NB4 (cell line): ENCODE measurements around the gene GTSE1.

Source experiments
- CTCF ChIP-seq: IDR thresholded peaks from one replicate; pipeline ENCODE4 v1.5.1; 2012; ENCODE audit warnings: low read depth, low read length
- MYC ChIP-seq: IDR thresholded peaks from 2 replicates; pipeline ENCODE4 v1.6.1; 2011; ENCODE audit warnings: low read depth, low read length
- POLR2A ChIP-seq: IDR thresholded peaks from 2 replicates; pipeline ENCODE4 v1.6.1; 2011; ENCODE audit warnings: mild to moderate bottlenecking; ENCODE audit not compliant: insufficient read length; ENCODE audit errors: extremely low read depth
- TF ChIP-seq, protein P1 (sequence below): IDR thresholded peaks from 2 replicates; pipeline ENCODE4 v1.6.1; 2011; ENCODE audit warnings: low read depth, low read length

DNA sequence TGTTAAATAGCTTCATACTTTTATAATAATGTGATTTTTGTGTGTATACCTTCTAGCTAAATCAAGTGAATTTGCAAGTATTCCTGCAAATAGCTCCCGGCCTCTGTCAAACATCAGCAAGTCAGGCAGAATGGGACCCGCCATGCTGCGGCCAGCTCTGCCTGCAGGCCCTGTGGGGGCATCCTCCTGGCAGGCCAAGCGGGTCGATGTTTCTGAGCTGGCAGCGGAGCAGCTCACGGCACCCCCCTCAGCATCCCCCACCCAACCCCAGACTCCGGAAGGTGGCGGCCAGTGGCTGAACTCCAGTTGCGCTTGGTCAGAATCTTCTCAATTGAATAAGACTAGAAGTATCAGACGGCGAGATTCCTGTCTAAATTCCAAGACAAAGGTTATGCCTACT is 19.3 kb downstream of the GTSE1 start:
- TF ChIP-seq CTCF (no peak), POLR2A (no peak), MYC (no peak)
- TF ChIP-seq, protein P1, sequence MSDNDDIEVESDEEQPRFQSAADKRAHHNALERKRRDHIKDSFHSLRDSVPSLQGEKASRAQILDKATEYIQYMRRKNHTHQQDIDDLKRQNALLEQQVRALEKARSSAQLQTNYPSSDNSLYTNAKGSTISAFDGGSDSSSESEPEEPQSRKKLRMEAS, result no peak
